Esophagus muscularis mucosa (tissue), 4 donors: ENCODE data around the gene APMAP. TPM values are rescaled to one million over a fixed set of nuclear protein-coding genes. Genes with fewer than 3 reads are reported as not detected.

ENCODE experiments used
- DNase-seq: peaks from one replicate; pipeline ENCODE4 v3.0.0-alpha.2; 2017; ENCODE audit errors: extremely low spot score
- H3K27ac ChIP-seq, 4 donors: fragments of 200-600 bp; sonication (generic); replicated peaks in 1 of 4; 1 replicate in 3 of 4; 2 replicates in 1 of 4; pipeline ENCODE4 v1.5.1; 2016 to 2019; ENCODE audit warnings: mild to moderate bottlenecking in 1 of 4
- H3K27me3 ChIP-seq, 4 donors: fragments of 200-600 bp; sonication (generic); one replicate each; pipeline versions ENCODE4 v1.5.1 to v1.6.0; 2016 to 2019
- H3K36me3 ChIP-seq, 4 donors: fragments of 200-600 bp; sonication (generic); one replicate each; pipeline ENCODE4 v1.5.1; 2016 to 2019
- H3K4me1 ChIP-seq, 4 donors: fragments of 200-600 bp; sonication (generic); one replicate each; pipeline ENCODE4 v1.5.1; 2016 to 2019
- H3K4me3 ChIP-seq, 4 donors: fragments of 200-600 bp; sonication (generic); 1 replicate in 2 of 4; 2 replicates in 2 of 4; pipeline ENCODE4 v1.5.1; 2016 to 2019; ENCODE audit warnings: mild to moderate bottlenecking in 4 of 4, moderate library complexity in 1 of 4
- H3K9me3 ChIP-seq, 4 donors: fragments of 200-600 bp; sonication (generic); 1 replicate in 3 of 4; 2 replicates in 1 of 4; pipeline ENCODE4 v1.5.1; 2016 to 2019
- CTCF ChIP-seq, 3 experiments: fragments of 200-600 bp in 2 of 3; fragments of 450-650 bp in 1 of 3; sonication (generic) in 2 of 3; IDR thresholded peaks; one replicate each; pipeline ENCODE4 v1.5.1; 2017 to 2019; ENCODE audit warnings: antibody characterized with exemption in 3 of 3, mild to moderate bottlenecking in 2 of 3, moderate library complexity in 1 of 3
- EP300 ChIP-seq: sonication (generic); formaldehyde crosslinking; IDR thresholded peaks from one replicate; pipeline ENCODE4 v1.6.1; 2017; ENCODE audit warnings: antibody characterized with exemption
- POLR2A ChIP-seq: fragments of 450-650 bp; IDR thresholded peaks from one replicate; pipeline ENCODE4 v1.6.1; 2017; ENCODE audit warnings: antibody characterized with exemption, moderate library complexity, mild to moderate bottlenecking, low read depth
- POLR2AphosphoS5 ChIP-seq, 2 donors: sonication (generic); formaldehyde crosslinking; IDR thresholded peaks; one replicate each; pipeline ENCODE4 v1.6.1; 2017; ENCODE audit warnings: antibody characterized with exemption in 2 of 2
- WGBS: methylation state at CpG from one replicate; pipeline ENCODE4 v1.1.5; 2018; 5-methylcytosine and 5-hydroxymethylcytosine counted together
- intact Hi-C: fragments of 100-400 bp; cut with DNase I; formaldehyde crosslinking; loops from one replicate; pipeline ENCODE4 v1.15.1; 2023
- total RNA-seq, 4 donors: library from RNA; depleted of rRNA; stranded (reverse); fragments of >200 nt; gene quantifications; one replicate each; pipeline versions ENCODE4 v1.1.0 to v1.2.1, GENCODE V29; 2016

The APMAP gene
- total RNA-seq, 4 donors from 2014 or later = 21.6 to 35.6 (median 32.5) TPM

- Histone ChIP-seq H3K27ac (no peak overlapping the region), H3K4me3 (no peak overlapping the region), H3K27me3 (no peaks in the 10 kb centered on the region), H3K36me3 (peaks cover 41 to 93% (median 82%) of the 10 kb centered on the region in 4 donors), H3K4me1 (peaks cover 7 to 22% (median 15%) of the 10 kb centered on the region in 4 donors), H3K9me3 (no peaks in the 10 kb centered on the region)
- 69% methylated on average over 13 of the region's 14 CpGs for WGBS
- no peak for DNase-seq
- intact Hi-C loops = no loop called here
- TF ChIP-seq POLR2AphosphoS5 (IDR thresholded peaks at IDR 0.05) = no peak
- TF ChIP-seq CTCF (IDR thresholded peaks at IDR 0.05) = no peak
- TF ChIP-seq EP300 = no peak
- no peak for TF ChIP-seq POLR2A
Measured at GRCh38 chr20:25017257-25017803, 24.8 kb upstream of the APMAP start.

- H3K27me3 ChIP-seq = no peaks in the 10 kb centered on the region
- intact Hi-C loops = no loop called here
- WGBS = 86% methylated on average over 10 of the region's 11 CpGs
- no peak overlapping the region for H3K4me3 ChIP-seq
- H3K4me1 ChIP-seq = peaks cover 7 to 21% (median 13%) of the 10 kb centered on the region in 4 donors
- no peak overlapping the region for H3K27ac ChIP-seq
- H3K36me3 ChIP-seq = peaks cover 48 to 97% (median 89%) of the 10 kb centered on the region in 4 donors
- H3K9me3 ChIP-seq = no peaks in the 10 kb centered on the region
- TF ChIP-seq POLR2A = no peak
- no peak for TF ChIP-seq CTCF (IDR thresholded peaks at IDR 0.05)
- TF ChIP-seq EP300 = no peak
- no peak for TF ChIP-seq POLR2AphosphoS5 (IDR thresholded peaks at IDR 0.05)
- DNase-seq = no peak
Measured at GRCh38 chr20:25016471-25016870, 23.9 kb upstream of the APMAP start.

GRCh38 chr20:25015986-25016385, 23.4 kb upstream of the APMAP start:
- no peak overlapping the region for H3K4me3 ChIP-seq
- TF ChIP-seq CTCF (IDR thresholded peaks at IDR 0.05) = no peak
- no peak for TF ChIP-seq POLR2AphosphoS5 (IDR thresholded peaks at IDR 0.05)
- TF ChIP-seq POLR2A = no peak
- TF ChIP-seq EP300 = no peak
- H3K9me3 ChIP-seq = no peaks in the 10 kb centered on the region
- peaks cover 47 to 98% (median 89%) of the 10 kb centered on the region in 4 donors for H3K36me3 ChIP-seq
- DNase-seq = no peak
- 82% methylated on average over 11 of the region's 11 CpGs for WGBS
- intact Hi-C loops = no loop called here
- peaks cover 6 to 16% (median 10%) of the 10 kb centered on the region in 4 donors for H3K4me1 ChIP-seq
- H3K27me3 ChIP-seq = no peaks in the 10 kb centered on the region
- H3K27ac ChIP-seq = no peak overlapping the region

GRCh38 chr20:25014816-25015215, 22.3 kb upstream of the APMAP start:
- Histone ChIP-seq H3K4me1 (peaks cover 4 to 15% (median 7%) of the 10 kb centered on the region in 4 donors), H3K36me3 (peaks cover 36 to 100% (median 87%) of the 10 kb centered on the region in 4 donors), H3K27ac (no peak overlapping the region), H3K9me3 (no peaks in the 10 kb centered on the region), H3K4me3 (no peak overlapping the region), H3K27me3 (no peaks in the 10 kb centered on the region)
- intact Hi-C loops = no loop called here
- DNase-seq = no peak
- 96% methylated on average over 10 of the region's 11 CpGs for WGBS
- no peak for TF ChIP-seq POLR2AphosphoS5 (IDR thresholded peaks at IDR 0.05)
- no peak for TF ChIP-seq POLR2A
- TF ChIP-seq CTCF (IDR thresholded peaks at IDR 0.05) = no peak
- TF ChIP-seq EP300 = no peak
